ENCODE results near the gene TEKT3.

The TEKT3 gene

DNA sequence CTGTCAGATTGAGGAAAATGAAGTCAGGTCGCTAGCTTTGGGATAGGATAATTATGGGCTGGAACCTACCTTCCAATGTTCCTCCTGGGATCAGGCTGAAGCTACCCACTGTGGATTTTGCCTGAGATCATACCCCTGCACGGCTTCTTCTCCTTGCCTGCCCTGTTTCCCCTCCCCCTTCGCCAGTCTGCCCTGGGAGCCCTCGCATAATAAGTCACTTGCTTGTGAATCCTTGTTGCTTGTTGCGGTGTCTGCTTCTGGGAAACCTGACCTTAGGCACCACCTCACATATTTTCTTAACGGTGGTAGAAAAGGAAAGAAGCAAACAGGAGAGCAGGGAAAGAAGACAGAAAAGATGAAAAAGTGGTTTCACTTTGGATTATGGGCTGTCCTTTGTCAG is 63.0 kb downstream of the TEKT3 start:
- no peak overlapping the region for H2AK5ac ChIP-seq (ENCODE audit: low read length)
- H4K12ac ChIP-seq (ENCODE audit: low read depth, low read length) = no peak overlapping the region
- H3K27ac ChIP-seq (ENCODE audit: low read depth, low read length) = no peak overlapping the region
- no peak overlapping the region for H3K4ac ChIP-seq (ENCODE audit: low read depth, low read length)
- no peak for DNase-seq
- no peak overlapping the region for H2BK5ac ChIP-seq (ENCODE audit: low read depth, low read length, poor library complexity)
- H3K9me3 ChIP-seq (ENCODE audit: insufficient read depth, low read depth, low read length) = no peaks in the 10 kb centered on the region
- no peak overlapping the region for H2BK12ac ChIP-seq (ENCODE audit: low read length)
- no peak overlapping the region for H3K4me2 ChIP-seq (ENCODE audit: low read length)
- H3K9ac ChIP-seq (ENCODE audit: low read length) = no peak overlapping the region
- H2BK120ac ChIP-seq (ENCODE audit: insufficient read depth, low read length, poor library complexity) = no peak overlapping the region
- H4K8ac ChIP-seq (ENCODE audit: low read depth, low read length) = no peak overlapping the region
- H3K79me1 ChIP-seq (ENCODE audit: low read length) = peaks cover 2% of the 10 kb centered on the region
- peaks cover 3 to 7% of the 10 kb centered on the region in 2 experiments for H3K4me1 ChIP-seq (ENCODE audit: control insufficient read depth in 1 of 2, insufficient read depth in 2 of 2, low read length in 2 of 2)
- no CpG with 5 or more reads among the region's 6 CpGs for WGBS (ENCODE audit: extremely low coverage, insufficient coverage, insufficient read length)
- H2AFZ ChIP-seq (ENCODE audit: insufficient read depth, low read length, poor library complexity) = no peak overlapping the region
- no peaks in the 10 kb centered on the region for H3K79me2 ChIP-seq (ENCODE audit: control insufficient read depth, insufficient read depth, low read length, poor library complexity)
- H3K4me3 ChIP-seq (ENCODE audit: low read depth, low read length) = no peak overlapping the region
- no peaks in the 10 kb centered on the region for H3K36me3 ChIP-seq (ENCODE audit: control insufficient read depth in 1 of 2, insufficient read depth in 2 of 2, low read length in 2 of 2)
- H3K23ac ChIP-seq (ENCODE audit: low read length) = no peak overlapping the region
- H3K14ac ChIP-seq (ENCODE audit: low read length) = no peak overlapping the region
- H3K18ac ChIP-seq (ENCODE audit: low read length) = no peak overlapping the region
- H3K27me3 ChIP-seq (ENCODE audit: insufficient read depth, low read length) = no peaks in the 10 kb centered on the region
- H4K91ac ChIP-seq (ENCODE audit: low read depth, low read length) = no peak overlapping the region

DNA sequence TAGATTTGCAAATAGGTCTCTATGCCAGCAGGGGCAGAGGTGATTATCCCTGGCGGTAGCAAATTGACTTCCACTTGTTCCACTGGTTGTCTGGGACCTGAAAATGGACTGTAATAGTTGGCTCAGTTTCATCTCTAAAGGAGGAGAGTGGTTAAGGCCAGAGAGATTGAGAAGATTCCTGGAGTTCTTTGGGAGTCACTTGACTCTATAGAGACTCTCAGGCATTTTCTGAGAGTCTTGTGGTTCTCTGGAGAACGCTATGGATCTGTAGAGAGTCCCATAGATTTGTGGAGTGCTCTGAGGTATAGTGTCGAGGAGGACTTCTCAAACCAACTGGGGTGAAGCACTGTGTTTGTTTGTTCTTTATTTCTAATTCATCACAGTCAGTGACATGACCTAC is 67.4 kb downstream of the TEKT3 start:
- Histone ChIP-seq H2AFZ (ENCODE audit: insufficient read depth, low read length, poor library complexity) (no peak overlapping the region), H3K23ac (ENCODE audit: low read length) (no peak overlapping the region), H3K27me3 (ENCODE audit: insufficient read depth, low read length) (no peaks in the 10 kb centered on the region), H3K14ac (ENCODE audit: low read length) (no peak overlapping the region), H4K91ac (ENCODE audit: low read depth, low read length) (no peak overlapping the region), H3K18ac (ENCODE audit: low read length) (no peak overlapping the region), H3K9me3 (ENCODE audit: insufficient read depth, low read depth, low read length) (no peaks in the 10 kb centered on the region), H4K8ac (ENCODE audit: low read depth, low read length) (no peak overlapping the region), H3K36me3 (ENCODE audit: control insufficient read depth in 1 of 2, insufficient read depth in 2 of 2, low read length in 2 of 2) (no peaks in the 10 kb centered on the region), H3K79me2 (ENCODE audit: control insufficient read depth, insufficient read depth, low read length, poor library complexity) (no peaks in the 10 kb centered on the region), H2BK120ac (ENCODE audit: insufficient read depth, low read length, poor library complexity) (no peak overlapping the region), H2AK5ac (ENCODE audit: low read length) (no peak overlapping the region), H3K4me1 (ENCODE audit: control insufficient read depth in 1 of 2, insufficient read depth in 2 of 2, low read length in 2 of 2) (peaks cover 4 to 11% of the 10 kb centered on the region in 2 experiments), H3K4me3 (ENCODE audit: low read depth, low read length) (no peak overlapping the region), H2BK12ac (ENCODE audit: low read length) (peak overlapping the region; percentile 98), H3K4ac (ENCODE audit: low read depth, low read length) (no peak overlapping the region), H3K27ac (ENCODE audit: low read depth, low read length) (no peak overlapping the region), H4K12ac (ENCODE audit: low read depth, low read length) (no peak overlapping the region), H2BK5ac (ENCODE audit: low read depth, low read length, poor library complexity) (no peak overlapping the region), H3K9ac (ENCODE audit: low read length) (no peak overlapping the region), H3K79me1 (ENCODE audit: low read length) (peaks cover 3% of the 10 kb centered on the region), H3K4me2 (ENCODE audit: low read length) (no peak overlapping the region)
- DNase-seq = no peak
- WGBS (ENCODE audit: extremely low coverage, insufficient coverage, insufficient read length) = no CpG with 5 or more reads among the region's 3 CpGs

- H2BK12ac ChIP-seq (ENCODE audit: low read length) = peak overlapping the region; percentile 98
These were observed 68.1 kb downstream of the TEKT3 start for GRCh38 chr17:15273141-15273793.

GRCh38 chr17:15271741-15272140 is 69.7 kb downstream of the TEKT3 start:
- Histone ChIP-seq H3K79me1 (ENCODE audit: low read length) (peaks cover 3% of the 10 kb centered on the region), H3K23ac (ENCODE audit: low read length) (no peak overlapping the region), H3K36me3 (ENCODE audit: control insufficient read depth in 1 of 2, insufficient read depth in 2 of 2, low read length in 2 of 2) (no peaks in the 10 kb centered on the region), H3K4ac (ENCODE audit: low read depth, low read length) (no peak overlapping the region), H3K4me3 (ENCODE audit: low read depth, low read length) (no peak overlapping the region), H4K12ac (ENCODE audit: low read depth, low read length) (no peak overlapping the region), H2BK120ac (ENCODE audit: insufficient read depth, low read length, poor library complexity) (no peak overlapping the region), H2AK5ac (ENCODE audit: low read length) (no peak overlapping the region), H4K91ac (ENCODE audit: low read depth, low read length) (no peak overlapping the region), H2BK5ac (ENCODE audit: low read depth, low read length, poor library complexity) (no peak overlapping the region), H4K8ac (ENCODE audit: low read depth, low read length) (no peak overlapping the region), H3K14ac (ENCODE audit: low read length) (no peak overlapping the region), H2AFZ (ENCODE audit: insufficient read depth, low read length, poor library complexity) (no peak overlapping the region), H3K4me1 (ENCODE audit: control insufficient read depth in 1 of 2, insufficient read depth in 2 of 2, low read length in 2 of 2) (peaks cover 4 to 8% of the 10 kb centered on the region in 2 experiments), H3K18ac (ENCODE audit: low read length) (no peak overlapping the region), H3K9ac (ENCODE audit: low read length) (no peak overlapping the region), H3K4me2 (ENCODE audit: low read length) (no peak overlapping the region), H3K27ac (ENCODE audit: low read depth, low read length) (no peak overlapping the region), H3K9me3 (ENCODE audit: insufficient read depth, low read depth, low read length) (no peaks in the 10 kb centered on the region), H3K79me2 (ENCODE audit: control insufficient read depth, insufficient read depth, low read length, poor library complexity) (no peaks in the 10 kb centered on the region), H3K27me3 (ENCODE audit: insufficient read depth, low read length) (no peaks in the 10 kb centered on the region), H2BK12ac (ENCODE audit: low read length) (no peak overlapping the region)
- WGBS (ENCODE audit: extremely low coverage, insufficient coverage, insufficient read length) = no CpG with 5 or more reads among the region's 6 CpGs
- no peak for DNase-seq

More at GRCh38 chr17:15273141-15273793, 68.1 kb downstream of the TEKT3 start:
- Histone ChIP-seq H4K91ac (ENCODE audit: low read depth, low read length) (peak overlapping the region; percentile 36), H3K23ac (ENCODE audit: low read length) (no peak overlapping the region), H2BK5ac (ENCODE audit: low read depth, low read length, poor library complexity) (no peak overlapping the region), H2AFZ (ENCODE audit: insufficient read depth, low read length, poor library complexity) (no peak overlapping the region), H3K27me3 (ENCODE audit: insufficient read depth, low read length) (no peaks in the 10 kb centered on the region), H3K79me1 (ENCODE audit: low read length) (peaks cover 3% of the 10 kb centered on the region), H4K8ac (ENCODE audit: low read depth, low read length) (no peak overlapping the region), H3K4ac (ENCODE audit: low read depth, low read length) (no peak overlapping the region), H4K12ac (ENCODE audit: low read depth, low read length) (no peak overlapping the region), H2BK120ac (ENCODE audit: insufficient read depth, low read length, poor library complexity) (peak overlapping the region; percentile 56), H3K18ac (ENCODE audit: low read length) (peak overlapping the region; percentile 37), H2AK5ac (ENCODE audit: low read length) (peak overlapping the region; percentile 54), H3K9me3 (ENCODE audit: insufficient read depth, low read depth, low read length) (no peaks in the 10 kb centered on the region), H3K9ac (ENCODE audit: low read length) (no peak overlapping the region), H3K36me3 (ENCODE audit: control insufficient read depth in 1 of 2, insufficient read depth in 2 of 2, low read length in 2 of 2) (no peaks in the 10 kb centered on the region), H3K4me2 (ENCODE audit: low read length) (no peak overlapping the region), H3K14ac (ENCODE audit: low read length) (no peak overlapping the region), H3K4me3 (ENCODE audit: low read depth, low read length) (no peak overlapping the region), H3K79me2 (ENCODE audit: control insufficient read depth, insufficient read depth, low read length, poor library complexity) (no peaks in the 10 kb centered on the region), H3K4me1 (ENCODE audit: control insufficient read depth in 1 of 2, insufficient read depth in 2 of 2, low read length in 2 of 2) (peaks cover 4 to 11% of the 10 kb centered on the region in 2 experiments), H3K27ac (ENCODE audit: low read depth, low read length) (peak overlapping the region; percentile 63)
- peak; percentile 44 to 69 for DNase-seq
- no CpG with 5 or more reads among the region's 5 CpGs for WGBS (ENCODE audit: extremely low coverage, insufficient coverage, insufficient read length)

Measured in trophoblast cell (in vitro differentiated cells and primary cell).